GM12872 (cell line): ENCODE measurements around the gene NUDC.

Experiments
- TF ChIP-seq, protein P1 (sequence below): IDR thresholded peaks from 3 replicates; pipeline ENCODE4 v1.5.1; 2011; ENCODE audit warnings: low read depth, mild to moderate bottlenecking, low read length, moderate library complexity; ENCODE audit not compliant: insufficient read depth

NUDC gene

DNA sequence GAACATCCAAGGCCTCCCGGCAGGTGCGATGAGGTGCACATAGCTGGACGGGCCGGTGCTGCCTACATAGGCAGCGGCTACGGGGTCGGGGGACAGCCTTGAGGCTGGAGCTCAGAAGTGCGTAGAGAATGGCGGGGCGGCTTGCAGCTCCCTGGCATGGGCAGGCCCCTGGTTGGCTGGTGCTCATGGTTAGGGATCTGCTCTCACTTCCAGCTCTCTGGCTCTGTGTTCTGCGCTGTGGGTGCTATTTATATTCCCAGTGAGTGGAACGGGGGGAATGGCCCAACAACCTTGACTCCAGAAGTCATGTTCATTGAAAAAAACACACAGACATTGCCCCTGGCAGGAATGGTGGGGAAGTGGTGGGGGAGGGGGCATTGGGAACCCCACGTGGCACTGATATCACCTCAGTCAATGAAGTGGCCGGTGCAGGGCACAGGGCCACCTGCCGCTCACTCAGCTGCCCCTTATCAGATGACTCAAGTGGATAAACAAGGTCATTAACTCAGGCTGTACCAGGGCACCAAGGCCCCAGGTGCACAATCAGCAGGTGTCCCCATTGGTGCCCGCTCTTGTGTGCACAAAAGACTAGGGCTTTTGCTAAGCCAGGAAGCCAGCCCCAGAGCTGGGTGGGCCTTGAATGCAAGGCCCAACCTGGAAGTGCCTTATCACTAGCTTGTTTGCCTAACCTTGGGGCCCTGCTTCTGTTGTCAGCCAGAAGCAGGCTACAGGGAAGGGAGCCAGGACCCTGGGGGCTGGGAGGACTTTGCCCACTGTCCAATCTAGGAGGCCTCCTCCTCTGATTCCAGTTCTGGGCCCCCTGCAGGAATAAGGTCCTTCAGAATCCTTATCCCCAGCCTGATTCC, 7.6 kb upstream of the NUDC start, which contains the start of gene NR0B2:
NR0B2 (minus strand) TSS at position 222 of the 866 bp plus-strand sequence; CDS start at position 187, 35 bp downstream.
- TF ChIP-seq, protein P1, sequence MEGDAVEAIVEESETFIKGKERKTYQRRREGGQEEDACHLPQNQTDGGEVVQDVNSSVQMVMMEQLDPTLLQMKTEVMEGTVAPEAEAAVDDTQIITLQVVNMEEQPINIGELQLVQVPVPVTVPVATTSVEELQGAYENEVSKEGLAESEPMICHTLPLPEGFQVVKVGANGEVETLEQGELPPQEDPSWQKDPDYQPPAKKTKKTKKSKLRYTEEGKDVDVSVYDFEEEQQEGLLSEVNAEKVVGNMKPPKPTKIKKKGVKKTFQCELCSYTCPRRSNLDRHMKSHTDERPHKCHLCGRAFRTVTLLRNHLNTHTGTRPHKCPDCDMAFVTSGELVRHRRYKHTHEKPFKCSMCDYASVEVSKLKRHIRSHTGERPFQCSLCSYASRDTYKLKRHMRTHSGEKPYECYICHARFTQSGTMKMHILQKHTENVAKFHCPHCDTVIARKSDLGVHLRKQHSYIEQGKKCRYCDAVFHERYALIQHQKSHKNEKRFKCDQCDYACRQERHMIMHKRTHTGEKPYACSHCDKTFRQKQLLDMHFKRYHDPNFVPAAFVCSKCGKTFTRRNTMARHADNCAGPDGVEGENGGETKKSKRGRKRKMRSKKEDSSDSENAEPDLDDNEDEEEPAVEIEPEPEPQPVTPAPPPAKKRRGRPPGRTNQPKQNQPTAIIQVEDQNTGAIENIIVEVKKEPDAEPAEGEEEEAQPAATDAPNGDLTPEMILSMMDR, result no peak

DNA sequence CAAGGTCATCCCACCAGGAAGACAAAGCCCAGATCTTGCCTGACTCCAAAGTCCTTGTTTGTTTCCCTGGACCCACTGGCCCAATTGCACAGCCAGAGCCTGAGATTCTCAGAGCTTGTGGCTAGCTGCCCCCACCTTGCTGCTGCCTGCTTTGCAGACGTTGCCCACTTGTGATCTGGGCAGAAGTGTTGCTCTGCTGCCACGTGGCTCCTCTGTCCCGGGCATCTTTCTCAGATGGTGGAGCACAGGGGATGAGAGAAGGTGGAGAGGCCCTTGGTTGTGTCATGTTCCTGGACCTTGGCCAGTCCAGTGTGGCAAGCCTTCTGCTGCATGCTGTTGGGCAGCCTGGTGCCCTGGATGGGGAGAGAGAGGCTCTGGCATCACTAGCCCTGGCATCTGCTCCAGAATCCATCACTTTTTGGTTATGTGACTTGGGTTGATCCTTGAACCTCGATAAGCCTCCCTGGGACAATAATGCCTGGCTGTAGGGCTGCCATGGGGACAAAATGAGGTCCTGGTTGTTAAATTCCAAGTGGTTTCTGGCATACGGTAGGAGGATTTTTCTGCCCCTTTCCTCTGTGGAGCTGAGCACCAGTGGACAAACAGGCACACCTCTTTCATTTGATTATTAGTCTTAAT, 6.2 kb upstream of the NUDC start:
- TF ChIP-seq, protein P1, result no peak

- TF ChIP-seq, protein P1, result no peak
Measured at GRCh38 chr1:26921126-26921539, 410 bp upstream of the NUDC start.

GRCh38 chr1:26922431-26922729, 837 bp downstream of the NUDC start:
- TF ChIP-seq, protein P1, result no peak

DNA sequence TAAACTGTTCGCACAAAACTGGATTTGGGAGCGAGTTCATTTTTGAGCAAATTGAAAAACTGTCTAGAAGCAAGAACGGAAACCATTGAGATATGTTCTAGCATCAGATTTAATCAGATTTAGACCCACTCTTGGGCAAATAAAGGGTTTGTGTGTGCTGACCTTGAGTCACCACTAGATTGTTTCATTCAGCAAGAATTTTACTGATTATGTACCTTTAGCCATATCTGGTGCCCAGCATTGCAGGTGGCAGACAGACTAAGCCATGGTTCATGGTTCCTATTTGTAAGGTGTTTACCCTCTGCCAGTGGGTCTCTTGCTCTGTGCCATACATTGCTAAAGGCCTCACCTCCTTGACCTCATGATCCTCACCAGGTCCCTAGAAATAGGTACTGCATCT, 1.4 kb downstream of the NUDC start:
- TF ChIP-seq, protein P1, result no peak

DNA sequence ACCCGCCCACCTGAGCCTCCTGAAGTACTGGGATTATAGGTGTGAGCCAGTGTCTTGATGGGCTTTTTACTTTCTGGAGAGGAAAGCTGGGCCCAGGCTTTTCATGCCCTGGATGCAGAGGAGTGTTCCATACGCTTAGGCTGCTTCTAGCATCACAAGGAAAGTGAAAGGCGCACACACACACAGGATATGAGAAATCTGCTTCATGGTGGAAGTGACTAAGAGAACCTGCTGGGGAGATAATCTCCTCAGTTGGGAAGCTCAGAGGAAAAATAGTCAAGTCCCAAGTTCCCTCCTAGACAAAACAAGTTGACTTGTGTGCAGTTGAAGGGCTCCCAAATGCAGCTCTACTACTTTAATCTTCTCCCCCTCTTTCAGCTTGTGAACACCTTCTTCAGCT, 2.2 kb downstream of the NUDC start:
- TF ChIP-seq, protein P1, result no peak

DNA sequence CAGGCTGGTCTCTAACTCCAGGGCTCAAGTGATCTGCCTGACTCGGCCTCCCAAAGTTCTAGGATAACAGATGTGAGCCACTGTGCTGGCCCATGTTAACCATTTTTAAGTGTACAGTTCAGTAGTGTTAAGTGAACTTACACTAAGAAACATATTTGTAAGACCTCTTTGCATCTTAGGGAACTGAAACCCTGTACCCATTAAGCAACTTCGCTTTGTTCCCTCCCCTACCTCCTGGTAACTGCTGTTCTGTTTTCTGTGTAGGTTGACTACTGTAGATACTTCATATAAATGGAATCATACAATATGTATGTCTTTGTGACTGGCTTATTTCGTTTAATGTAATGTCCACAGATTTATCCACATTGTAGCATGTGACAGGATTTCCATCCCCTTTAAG, 11.0 kb downstream of the NUDC start:
- TF ChIP-seq, protein P1, result no peak
